NCI-H146 (cell line): ENCODE measurements around the gene CD34.

Experiments used
- DNase-seq: peaks from one replicate; lab custom pipeline; 2025; lab: John Stamatoyannopoulos, UW

Gene CD34

GRCh38 chr1:207854001-207854400 is 56.9 kb downstream of the CD34 start:
- no peak for DNase-seq

- DNase-seq, result no peak
Measured at GRCh38 chr1:207853372-207853757, 57.6 kb downstream of the CD34 start.

- no peak for DNase-seq
Measured at GRCh38 chr1:207852576-207853371, 58.2 kb downstream of the CD34 start.

GRCh38 chr1:207851696-207852095 is 59.2 kb downstream of the CD34 start:
- no peak for DNase-seq

GRCh38 chr1:207850621-207851407 is 60.1 kb downstream of the CD34 start:
- DNase-seq, result no peak

GRCh38 chr1:207849646-207850045 is 61.3 kb downstream of the CD34 start:
- DNase-seq, result no peak

- no peak for DNase-seq
Measured at GRCh38 chr1:207849016-207849415, 61.9 kb downstream of the CD34 start.

- DNase-seq, result no peak
Measured at GRCh38 chr1:207848234-207848633, 62.7 kb downstream of the CD34 start.

- no peak for DNase-seq
Measured at GRCh38 chr1:207847116-207847515, 63.8 kb downstream of the CD34 start.

- no peak for DNase-seq
Measured at GRCh38 chr1:207845109-207845508, 65.8 kb downstream of the CD34 start.

GRCh38 chr1:207844371-207844770 is 66.6 kb downstream of the CD34 start:
- DNase-seq, result no peak

- DNase-seq, result no peak
Measured at GRCh38 chr1:207842506-207842905, 68.4 kb downstream of the CD34 start.

- DNase-seq, result no peak
Measured at GRCh38 chr1:207841901-207842300, 69.0 kb downstream of the CD34 start.

GRCh38 chr1:207841293-207841692 is 69.6 kb downstream of the CD34 start:
- no peak for DNase-seq

- no peak for DNase-seq
Measured at GRCh38 chr1:207840380-207840779, 70.5 kb downstream of the CD34 start.

- DNase-seq, result no peak
Measured at GRCh38 chr1:207839083-207839413, 71.9 kb downstream of the CD34 start.

- no peak for DNase-seq
Measured at GRCh38 chr1:207838156-207839082, 72.5 kb downstream of the CD34 start.

- DNase-seq, result no peak
Measured at GRCh38 chr1:207837673-207838072, 73.3 kb downstream of the CD34 start.

- DNase-seq, result no peak
Measured at GRCh38 chr1:207836591-207837347, 74.2 kb downstream of the CD34 start.

GRCh38 chr1:207835958-207836357 is 75.0 kb downstream of the CD34 start:
- no peak for DNase-seq

- no peak for DNase-seq
Measured at GRCh38 chr1:207833956-207834660, 76.8 kb downstream of the CD34 start.
